SU-DHL-6 (cell line): ENCODE measurements around the gene NEU3.

Source experiments
- CTCF ChIP-seq: fragments of 200-600 bp; sonication (generic); IDR thresholded peaks from one replicate; pipeline ENCODE4 v1.5.1; 2017; ENCODE audit warnings: antibody characterized with exemption, mild to moderate bottlenecking, low read length, moderate library complexity; ENCODE audit not compliant: insufficient read depth, poor library complexity, severe bottlenecking
- EZH2phosphoT487 ChIP-seq: fragments of 200-600 bp; sonication (generic), shearing (Covaris generic); conservative IDR thresholded peaks from 2 replicates; pipeline ENCODE4 v1.6.1; 2018; ENCODE audit warnings: mild to moderate bottlenecking, antibody characterized with exemption, low read length, moderate library complexity, mixed read lengths

DNA sequence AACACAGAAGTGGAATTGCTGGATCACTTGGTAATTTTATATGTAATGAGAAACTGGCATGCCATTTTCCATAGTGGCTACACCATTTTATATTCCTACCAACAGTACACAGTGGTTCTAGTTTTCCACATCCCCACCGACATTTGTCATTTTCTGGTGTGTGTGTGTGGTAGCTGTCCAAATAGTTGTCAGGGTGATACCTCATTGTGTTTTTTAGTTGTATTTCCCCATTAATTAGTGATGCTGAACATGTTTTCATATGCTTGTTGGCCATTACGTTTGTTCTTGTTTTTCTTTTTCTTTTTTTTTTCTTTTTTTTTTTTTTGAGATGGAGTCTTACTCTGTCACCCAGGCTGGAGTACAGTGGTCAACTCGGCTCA, 12.2 kb downstream of the NEU3 start:
- TF ChIP-seq CTCF (no peak), EZH2phosphoT487 (no peak)
